GM19193 (cell line): ENCODE measurements around the gene KPNA1.

Experiments
- POLR2A ChIP-seq: IDR thresholded peaks from 4 replicates; pipeline ENCODE4 v1.6.1; 2011; ENCODE audit not compliant: insufficient read depth, insufficient read length; ENCODE audit errors: extremely low read depth

The KPNA1 gene

GRCh38 chr3:122514123-122515019 lies at the start of gene KPNA1:
Gene KPNA1, minus strand, starts transcription at chr3:122514939. Its CDS starts 18,374 bp downstream, at chr3:122496565.
- peak; percentile 96 for TF ChIP-seq POLR2A

GRCh38 chr3:122564155-122564912 lies 49.6 kb upstream of the KPNA1 start, which contains the start of the genes DTX3L and PARP9:
Gene DTX3L, plus strand, starts transcription at chr3:122564338. Its CDS starts 89 bp downstream, at chr3:122564427.
Gene PARP9, minus strand, starts transcription at chr3:122564300. Its CDS starts 4,680 bp downstream, at chr3:122559620.
- TF ChIP-seq POLR2A = peak; percentile 74

GRCh38 chr3:122563717-122564025 lies 48.9 kb upstream of the KPNA1 start:
- TF ChIP-seq POLR2A = no peak

- TF ChIP-seq POLR2A = no peak
Measured at GRCh38 chr3:122562923-122563716, 48.4 kb upstream of the KPNA1 start.

GRCh38 chr3:122560680-122561079 lies 45.9 kb upstream of the KPNA1 start:
- TF ChIP-seq POLR2A = no peak

- TF ChIP-seq POLR2A = no peak
Measured at GRCh38 chr3:122559906-122560305, 45.2 kb upstream of the KPNA1 start.

GRCh38 chr3:122558605-122559004 lies 43.9 kb upstream of the KPNA1 start:
- no peak for TF ChIP-seq POLR2A

- no peak for TF ChIP-seq POLR2A
Measured at GRCh38 chr3:122557356-122557755, 42.6 kb upstream of the KPNA1 start.

- no peak for TF ChIP-seq POLR2A
Measured at GRCh38 chr3:122555275-122556071, 40.7 kb upstream of the KPNA1 start.

GRCh38 chr3:122553171-122553570 lies 38.4 kb upstream of the KPNA1 start:
- no peak for TF ChIP-seq POLR2A

GRCh38 chr3:122548619-122549018 lies 33.9 kb upstream of the KPNA1 start:
- no peak for TF ChIP-seq POLR2A

- TF ChIP-seq POLR2A = no peak
Measured at GRCh38 chr3:122548076-122548475, 33.3 kb upstream of the KPNA1 start.

GRCh38 chr3:122546151-122546550 lies 31.4 kb upstream of the KPNA1 start:
- TF ChIP-seq POLR2A = no peak

- no peak for TF ChIP-seq POLR2A
Measured at GRCh38 chr3:122538956-122539490, 24.3 kb upstream of the KPNA1 start.
